ENCODE results near the gene TUT4.

Gene TUT4

DNA sequence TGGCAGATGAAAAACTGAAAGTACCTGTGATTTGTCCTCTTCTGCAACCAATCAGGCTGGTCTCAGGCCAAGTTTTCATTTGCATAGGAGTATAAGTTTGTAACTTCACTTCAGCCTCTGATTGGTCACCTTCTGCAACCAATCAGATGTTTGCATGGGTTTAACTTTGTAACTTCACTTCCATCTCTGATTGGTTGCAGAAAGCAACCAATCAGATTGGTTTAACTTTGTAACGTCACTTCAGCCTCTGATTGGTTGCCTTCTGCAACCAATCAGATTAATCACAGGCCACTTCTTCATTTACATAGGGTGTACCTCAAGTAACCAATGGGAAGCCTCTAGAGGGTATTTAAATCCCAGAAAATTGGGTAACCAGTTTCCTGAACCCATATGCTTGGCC is 18.9 kb upstream of the TUT4 start:
- H3K27me3 ChIP-seq (replicated peaks; ENCODE audit: control insufficient read depth, insufficient read depth, low read length) = peaks cover 7% of the 10 kb centered on the region
- no peak for DNase-seq (ENCODE audit: low read depth)
- H3K36me3 ChIP-seq (ENCODE audit: control insufficient read depth, insufficient read depth, low read length, severe bottlenecking) = no peaks in the 10 kb centered on the region
- H3K4me1 ChIP-seq (ENCODE audit: control insufficient read depth, insufficient read depth, low read length) = peaks cover 10% of the 10 kb centered on the region
- H3K4me3 ChIP-seq (ENCODE audit: low read length) = no peak overlapping the region
- no peaks in the 10 kb centered on the region for H3K9me3 ChIP-seq (ENCODE audit: control insufficient read depth, low read length)
- H3K9ac ChIP-seq (ENCODE audit: low read length) = no peak overlapping the region

- H3K9ac ChIP-seq (ENCODE audit: low read length) = no peak overlapping the region
- H3K4me1 ChIP-seq (ENCODE audit: control insufficient read depth, insufficient read depth, low read length) = peaks cover 5% of the 10 kb centered on the region
- H3K27me3 ChIP-seq (replicated peaks; ENCODE audit: control insufficient read depth, insufficient read depth, low read length) = peaks cover 7% of the 10 kb centered on the region
- no peak for DNase-seq (ENCODE audit: low read depth)
- H3K36me3 ChIP-seq (ENCODE audit: control insufficient read depth, insufficient read depth, low read length, severe bottlenecking) = no peaks in the 10 kb centered on the region
- H3K4me3 ChIP-seq (ENCODE audit: low read length) = no peak overlapping the region
- no peaks in the 10 kb centered on the region for H3K9me3 ChIP-seq (ENCODE audit: control insufficient read depth, low read length)
Measured at GRCh38 chr1:52569449-52570210, 16.7 kb upstream of the TUT4 start.

GRCh38 chr1:52567943-52568342 is 15.1 kb upstream of the TUT4 start:
- Histone ChIP-seq H3K4me1 (ENCODE audit: control insufficient read depth, insufficient read depth, low read length) (no peaks in the 10 kb centered on the region), H3K9ac (ENCODE audit: low read length) (no peak overlapping the region), H3K27me3 (replicated peaks; ENCODE audit: control insufficient read depth, insufficient read depth, low read length) (peaks cover 7% of the 10 kb centered on the region), H3K9me3 (ENCODE audit: control insufficient read depth, low read length) (no peaks in the 10 kb centered on the region), H3K4me3 (ENCODE audit: low read length) (no peak overlapping the region), H3K36me3 (ENCODE audit: control insufficient read depth, insufficient read depth, low read length, severe bottlenecking) (no peaks in the 10 kb centered on the region)
- DNase-seq (ENCODE audit: low read depth) = no peak

DNA sequence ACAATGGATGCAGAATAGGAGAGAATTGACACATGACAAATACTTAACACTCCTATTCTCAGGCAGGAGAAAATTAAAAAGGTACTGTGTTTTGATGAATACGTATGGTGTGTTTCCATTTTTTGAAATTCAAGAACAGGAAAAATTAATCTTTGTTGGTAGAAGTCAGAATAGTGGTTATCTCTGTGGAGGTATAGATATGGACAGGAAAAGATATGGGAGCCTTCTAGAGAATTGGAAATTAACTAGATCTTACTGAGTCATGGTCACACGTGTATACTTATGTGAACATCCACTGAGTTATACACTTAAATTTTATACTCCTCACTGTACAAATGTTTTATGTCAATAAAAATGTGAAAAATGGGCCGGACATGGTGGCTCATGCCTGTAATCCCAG is 9.9 kb upstream of the TUT4 start:
- DNase-seq (ENCODE audit: low read depth) = no peak

GRCh38 chr1:52559875-52560274 is 7.0 kb upstream of the TUT4 start:
- no peaks in the 10 kb centered on the region for H3K36me3 ChIP-seq (ENCODE audit: control insufficient read depth, insufficient read depth, low read length, severe bottlenecking)
- H3K4me3 ChIP-seq (ENCODE audit: low read length) = no peak overlapping the region
- H3K4me1 ChIP-seq (ENCODE audit: control insufficient read depth, insufficient read depth, low read length) = no peaks in the 10 kb centered on the region
- no peaks in the 10 kb centered on the region for H3K9me3 ChIP-seq (ENCODE audit: control insufficient read depth, low read length)
- H3K27me3 ChIP-seq (replicated peaks; ENCODE audit: control insufficient read depth, insufficient read depth, low read length) = no peaks in the 10 kb centered on the region
- no peak overlapping the region for H3K9ac ChIP-seq (ENCODE audit: low read length)
- DNase-seq (ENCODE audit: low read depth) = no peak

More for the DNA sequence above, 9.9 kb upstream of the TUT4 start:
- no peaks in the 10 kb centered on the region for H3K4me1 ChIP-seq (ENCODE audit: control insufficient read depth, insufficient read depth, low read length)
- H3K36me3 ChIP-seq (ENCODE audit: control insufficient read depth, insufficient read depth, low read length, severe bottlenecking) = no peaks in the 10 kb centered on the region
- H3K4me3 ChIP-seq (ENCODE audit: low read length) = no peak overlapping the region
- no peak overlapping the region for H3K9ac ChIP-seq (ENCODE audit: low read length)
- H3K9me3 ChIP-seq (ENCODE audit: control insufficient read depth, low read length) = no peaks in the 10 kb centered on the region
- peaks cover 4% of the 10 kb centered on the region for H3K27me3 ChIP-seq (replicated peaks; ENCODE audit: control insufficient read depth, insufficient read depth, low read length)

DNA sequence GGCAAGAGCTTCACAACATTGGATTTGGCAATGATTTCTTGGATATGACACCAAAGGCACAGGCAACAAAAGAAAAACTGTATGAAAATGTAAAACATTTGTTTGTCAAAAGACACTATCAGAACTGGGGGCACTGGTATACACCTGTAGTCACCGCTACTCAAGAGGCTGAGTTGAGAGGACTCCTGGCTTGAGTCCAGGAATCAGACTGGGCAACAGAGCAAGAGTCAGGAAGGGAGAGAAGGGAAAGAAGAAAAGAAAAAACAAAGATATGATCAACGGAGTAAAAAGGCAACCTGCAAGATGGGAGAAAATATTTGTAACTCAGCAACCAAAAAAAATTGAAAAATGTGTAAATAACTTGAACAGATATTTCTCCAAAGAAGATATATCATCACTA is 6.0 kb upstream of the TUT4 start:
- no peaks in the 10 kb centered on the region for H3K36me3 ChIP-seq (ENCODE audit: control insufficient read depth, insufficient read depth, low read length, severe bottlenecking)
- H3K4me3 ChIP-seq (ENCODE audit: low read length) = no peak overlapping the region
- H3K9ac ChIP-seq (ENCODE audit: low read length) = no peak overlapping the region
- no peaks in the 10 kb centered on the region for H3K27me3 ChIP-seq (replicated peaks; ENCODE audit: control insufficient read depth, insufficient read depth, low read length)
- H3K9me3 ChIP-seq (ENCODE audit: control insufficient read depth, low read length) = no peaks in the 10 kb centered on the region
- no peak for DNase-seq (ENCODE audit: low read depth)
- peaks cover 9% of the 10 kb centered on the region for H3K4me1 ChIP-seq (ENCODE audit: control insufficient read depth, insufficient read depth, low read length)

DNA sequence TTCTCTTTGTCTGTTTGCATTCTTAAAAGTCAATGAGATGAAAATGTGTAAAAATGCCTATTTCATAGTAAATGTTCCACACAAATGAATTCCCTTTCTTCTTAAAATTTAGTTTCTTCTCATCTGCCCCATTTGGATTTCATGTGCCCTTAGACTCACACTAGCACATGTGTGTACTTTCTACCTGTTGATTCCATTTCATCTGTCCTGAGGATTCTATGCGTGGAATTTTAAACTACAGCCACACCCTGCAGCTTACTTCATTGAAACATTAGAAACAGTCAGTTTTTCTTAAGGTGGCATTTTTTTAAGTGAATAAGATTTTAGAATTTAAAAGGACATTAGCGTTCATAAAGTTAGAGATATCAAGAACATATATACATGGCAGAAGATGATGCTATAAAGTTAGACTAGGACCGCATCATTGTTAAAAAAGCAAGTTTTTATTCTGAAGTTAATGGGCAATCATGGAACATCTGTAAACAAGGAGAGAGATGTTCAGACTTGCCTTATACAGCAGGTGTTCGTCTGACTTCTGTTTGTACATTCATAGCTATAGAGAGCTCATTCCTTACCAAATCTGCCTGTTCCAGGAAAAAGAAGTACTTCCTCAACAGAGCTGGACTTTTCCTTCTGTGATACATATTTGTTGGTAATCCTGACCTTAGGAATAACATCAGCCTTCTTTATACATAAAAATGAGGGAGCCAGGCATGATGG is 3.9 kb upstream of the TUT4 start:
- H3K9ac ChIP-seq (ENCODE audit: low read length) = no peak overlapping the region

DNA sequence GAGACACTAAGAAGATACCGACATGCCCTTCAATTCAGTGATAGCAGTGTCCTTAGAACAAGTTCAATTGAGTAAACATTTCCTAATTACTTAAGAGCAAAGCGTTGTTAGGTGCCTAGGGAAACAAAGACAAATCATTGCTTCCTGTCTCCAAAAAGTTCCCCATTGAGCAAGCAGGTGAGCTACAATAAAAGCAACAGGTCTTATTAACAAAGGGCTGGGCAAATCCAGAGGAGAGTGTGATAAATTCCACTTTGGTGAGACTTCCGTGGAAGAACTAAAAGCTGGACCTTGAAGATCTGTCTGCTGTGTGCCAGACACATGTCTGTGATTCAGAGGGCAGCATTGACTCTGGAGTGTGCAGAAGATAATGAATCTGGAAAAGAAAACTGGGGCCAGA is 1.9 kb upstream of the TUT4 start:
- Histone ChIP-seq H3K36me3 (ENCODE audit: control insufficient read depth, insufficient read depth, low read length, severe bottlenecking) (no peaks in the 10 kb centered on the region), H3K4me1 (ENCODE audit: control insufficient read depth, insufficient read depth, low read length) (peaks cover 21% of the 10 kb centered on the region), H3K27me3 (replicated peaks; ENCODE audit: control insufficient read depth, insufficient read depth, low read length) (no peaks in the 10 kb centered on the region), H3K4me3 (ENCODE audit: low read length) (peak overlapping the region; percentile 96), H3K9me3 (ENCODE audit: control insufficient read depth, low read length) (no peaks in the 10 kb centered on the region), H3K9ac (ENCODE audit: low read length) (no peak overlapping the region)
- peak; percentile 23 for DNase-seq (ENCODE audit: low read depth)

More for the DNA sequence above, 3.9 kb upstream of the TUT4 start:
- Histone ChIP-seq H3K9me3 (ENCODE audit: control insufficient read depth, low read length) (no peaks in the 10 kb centered on the region), H3K36me3 (ENCODE audit: control insufficient read depth, insufficient read depth, low read length, severe bottlenecking) (no peaks in the 10 kb centered on the region), H3K27me3 (replicated peaks; ENCODE audit: control insufficient read depth, insufficient read depth, low read length) (no peaks in the 10 kb centered on the region), H3K4me3 (ENCODE audit: low read length) (no peak overlapping the region), H3K4me1 (ENCODE audit: control insufficient read depth, insufficient read depth, low read length) (peaks cover 13% of the 10 kb centered on the region)
- no peak for DNase-seq (ENCODE audit: low read depth)

GRCh38 chr1:52554267-52554640 is 1.4 kb upstream of the TUT4 start:
- Histone ChIP-seq H3K4me3 (ENCODE audit: low read length) (peak overlapping the region; percentile 96), H3K27me3 (replicated peaks; ENCODE audit: control insufficient read depth, insufficient read depth, low read length) (no peaks in the 10 kb centered on the region), H3K36me3 (ENCODE audit: control insufficient read depth, insufficient read depth, low read length, severe bottlenecking) (no peaks in the 10 kb centered on the region), H3K9ac (ENCODE audit: low read length) (peak overlapping the region; percentile 91), H3K4me1 (ENCODE audit: control insufficient read depth, insufficient read depth, low read length) (peaks cover 21% of the 10 kb centered on the region), H3K9me3 (ENCODE audit: control insufficient read depth, low read length) (no peaks in the 10 kb centered on the region)
- no peak for DNase-seq (ENCODE audit: low read depth)

DNA sequence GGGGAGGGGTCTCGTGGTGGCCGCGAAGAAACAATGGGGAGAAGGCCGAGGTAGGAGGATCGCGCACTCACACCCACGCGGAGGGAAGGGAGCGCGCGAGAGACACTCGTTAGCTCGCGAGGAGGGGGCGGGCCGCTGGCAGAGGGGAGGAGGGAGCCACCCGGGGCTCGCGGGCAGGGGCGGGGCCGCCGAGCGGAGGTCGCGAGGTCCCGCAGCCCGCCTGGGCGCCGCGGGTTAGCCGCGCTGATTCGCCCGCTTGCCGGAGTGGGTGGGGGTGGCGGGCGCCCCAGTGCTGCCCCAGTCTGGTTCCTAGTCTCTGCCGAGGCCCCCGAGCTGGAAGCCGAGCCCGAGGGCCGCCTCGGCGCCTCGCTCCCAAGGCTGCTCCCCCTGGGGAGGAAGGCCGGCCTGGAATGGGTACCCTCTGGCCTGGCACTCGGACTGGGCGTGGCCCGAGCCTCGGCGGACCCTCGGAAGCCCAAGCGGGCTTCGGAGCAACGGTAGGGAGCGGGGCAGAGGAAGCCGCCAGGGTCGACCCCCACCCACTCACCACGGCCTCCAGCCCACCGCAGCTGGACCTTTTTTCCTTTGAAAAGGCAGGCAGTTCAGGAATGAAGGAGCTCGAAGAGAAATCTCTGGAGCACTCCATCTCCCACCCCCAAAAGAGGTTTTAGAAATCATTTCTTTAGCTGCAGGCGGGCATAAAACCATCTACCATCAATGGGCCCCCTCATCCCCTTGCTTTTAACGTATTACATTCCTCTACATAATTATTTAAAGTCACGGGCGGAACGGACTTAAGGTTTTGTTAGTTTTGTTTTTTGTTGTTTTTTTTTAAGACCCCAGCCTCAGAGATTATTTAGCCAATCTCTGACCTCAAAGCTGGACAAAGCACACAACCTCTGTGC is 722 bp upstream of the TUT4 start:
- H3K4me1 ChIP-seq (ENCODE audit: control insufficient read depth, insufficient read depth, low read length) = peaks cover 21% of the 10 kb centered on the region
- no peaks in the 10 kb centered on the region for H3K36me3 ChIP-seq (ENCODE audit: control insufficient read depth, insufficient read depth, low read length, severe bottlenecking)
- no peaks in the 10 kb centered on the region for H3K27me3 ChIP-seq (replicated peaks; ENCODE audit: control insufficient read depth, insufficient read depth, low read length)
- peak; percentile 96 for DNase-seq (ENCODE audit: low read depth)
- H3K9ac ChIP-seq (ENCODE audit: low read length) = peak overlapping the region; percentile 91
- no peaks in the 10 kb centered on the region for H3K9me3 ChIP-seq (ENCODE audit: control insufficient read depth, low read length)
- peak overlapping the region; percentile 96 for H3K4me3 ChIP-seq (ENCODE audit: low read length)

DNA sequence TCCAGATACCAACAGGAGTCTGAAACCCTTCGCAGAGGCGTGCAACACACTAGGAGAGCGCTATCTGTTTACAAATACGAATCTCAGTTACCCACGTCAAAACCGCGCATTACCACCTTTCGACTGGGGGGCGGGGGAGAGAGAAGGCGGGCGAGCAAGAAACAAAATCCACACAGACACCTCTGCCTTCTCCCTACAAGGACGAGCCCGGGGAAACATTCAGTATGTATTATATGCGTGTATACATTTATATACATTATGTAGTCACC is 722 bp downstream of the TUT4 start:
- no peaks in the 10 kb centered on the region for H3K27me3 ChIP-seq (replicated peaks; ENCODE audit: control insufficient read depth, insufficient read depth, low read length)
- H3K9ac ChIP-seq (ENCODE audit: low read length) = peak overlapping the region; percentile 94
- peak; percentile 88 for DNase-seq (ENCODE audit: low read depth)
- no peaks in the 10 kb centered on the region for H3K9me3 ChIP-seq (ENCODE audit: control insufficient read depth, low read length)
- H3K4me3 ChIP-seq (ENCODE audit: low read length) = peak overlapping the region; percentile 96
- H3K36me3 ChIP-seq (ENCODE audit: control insufficient read depth, insufficient read depth, low read length, severe bottlenecking) = no peaks in the 10 kb centered on the region
- peaks cover 23% of the 10 kb centered on the region for H3K4me1 ChIP-seq (ENCODE audit: control insufficient read depth, insufficient read depth, low read length)
